ENCODE results near the gene PDZD2.
"Not testable (repeated sequence)": the region's sequence is repeated elsewhere in the genome, so short reads cannot be mapped to it uniquely, and the experiment has no call there.

The PDZD2 gene

GRCh38 chr5:31966936-31967335 is 328.0 kb downstream of the PDZD2 start:
- no peak overlapping the region for H2BK120ac ChIP-seq (ENCODE audit: insufficient read depth, low read length, poor library complexity)

GRCh38 chr5:31967461-31967860 is 328.5 kb downstream of the PDZD2 start:
- no peak overlapping the region for H3K4ac ChIP-seq (ENCODE audit: low read depth, low read length)
- no peak overlapping the region for H3K23ac ChIP-seq (ENCODE audit: low read length)
- H3K9me3 ChIP-seq (ENCODE audit: insufficient read depth, low read depth, low read length), result no peaks in the 10 kb centered on the region
- no peak overlapping the region for H4K91ac ChIP-seq (ENCODE audit: low read depth, low read length)
- no peak overlapping the region for H3K18ac ChIP-seq (ENCODE audit: low read length)
- no peak overlapping the region for H4K12ac ChIP-seq (ENCODE audit: low read depth, low read length)
- H2BK12ac ChIP-seq (ENCODE audit: low read length), result no peak overlapping the region
- H3K27ac ChIP-seq (ENCODE audit: low read depth, low read length), result no peak overlapping the region
- peak in 1 of 2 donors; percentile 28 for DNase-seq
- no peaks in the 10 kb centered on the region for H3K79me1 ChIP-seq (ENCODE audit: low read length)
- no peaks in the 10 kb centered on the region for H3K79me2 ChIP-seq (ENCODE audit: control insufficient read depth, insufficient read depth, low read length, poor library complexity)
- no CpG with 5 or more reads among the region's 3 CpGs for WGBS (ENCODE audit: extremely low coverage, insufficient coverage, insufficient read length)
- H2AFZ ChIP-seq (ENCODE audit: insufficient read depth, low read length, poor library complexity), result no peak overlapping the region
- H2BK5ac ChIP-seq (ENCODE audit: low read depth, low read length, poor library complexity), result no peak overlapping the region
- H2BK120ac ChIP-seq (ENCODE audit: insufficient read depth, low read length, poor library complexity), result no peak overlapping the region
- H3K14ac ChIP-seq (ENCODE audit: low read length), result no peak overlapping the region
- H3K27me3 ChIP-seq (ENCODE audit: insufficient read depth, low read length), result no peaks in the 10 kb centered on the region
- no peak overlapping the region for H3K4me3 ChIP-seq (ENCODE audit: low read depth, low read length)
- no peak overlapping the region for H4K8ac ChIP-seq (ENCODE audit: low read depth, low read length)
- H3K4me1 ChIP-seq (ENCODE audit: control insufficient read depth in 1 of 2, insufficient read depth in 2 of 2, low read length in 2 of 2), result peaks cover 7 to 13% of the 10 kb centered on the region in 2 experiments
- no peaks in the 10 kb centered on the region for H3K36me3 ChIP-seq (ENCODE audit: control insufficient read depth in 1 of 2, insufficient read depth in 2 of 2, low read length in 2 of 2)
- no peak overlapping the region for H3K9ac ChIP-seq (ENCODE audit: low read length)
- no peak overlapping the region for H3K4me2 ChIP-seq (ENCODE audit: low read length)
- no peak overlapping the region for H2AK5ac ChIP-seq (ENCODE audit: low read length)

More at GRCh38 chr5:31966936-31967335, 328.0 kb downstream of the PDZD2 start:
- no peak overlapping the region for H3K23ac ChIP-seq (ENCODE audit: low read length)
- H2AFZ ChIP-seq (ENCODE audit: insufficient read depth, low read length, poor library complexity), result no peak overlapping the region
- no peak overlapping the region for H3K18ac ChIP-seq (ENCODE audit: low read length)
- H3K9ac ChIP-seq (ENCODE audit: low read length), result no peak overlapping the region
- H3K27me3 ChIP-seq (ENCODE audit: insufficient read depth, low read length), result no peaks in the 10 kb centered on the region
- H3K4ac ChIP-seq (ENCODE audit: low read depth, low read length), result no peak overlapping the region
- H2BK5ac ChIP-seq (ENCODE audit: low read depth, low read length, poor library complexity), result no peak overlapping the region
- no peak overlapping the region for H3K4me2 ChIP-seq (ENCODE audit: low read length)
- no peaks in the 10 kb centered on the region for H3K79me2 ChIP-seq (ENCODE audit: control insufficient read depth, insufficient read depth, low read length, poor library complexity)
- H3K79me1 ChIP-seq (ENCODE audit: low read length), result no peaks in the 10 kb centered on the region
- H4K91ac ChIP-seq (ENCODE audit: low read depth, low read length), result no peak overlapping the region
- H3K4me3 ChIP-seq (ENCODE audit: low read depth, low read length), result no peak overlapping the region
- no peak overlapping the region for H2AK5ac ChIP-seq (ENCODE audit: low read length)
- no peak overlapping the region for H3K27ac ChIP-seq (ENCODE audit: low read depth, low read length)
- peak in 1 of 2 donors; percentile 36 for DNase-seq
- H3K4me1 ChIP-seq (ENCODE audit: control insufficient read depth in 1 of 2, insufficient read depth in 2 of 2, low read length in 2 of 2), result peaks cover 9 to 16% of the 10 kb centered on the region in 2 experiments
- H3K9me3 ChIP-seq (ENCODE audit: insufficient read depth, low read depth, low read length), result no peaks in the 10 kb centered on the region
- WGBS (ENCODE audit: extremely low coverage, insufficient coverage, insufficient read length), result no CpG with 5 or more reads among the region's 5 CpGs
- no peaks in the 10 kb centered on the region for H3K36me3 ChIP-seq (ENCODE audit: control insufficient read depth in 1 of 2, insufficient read depth in 2 of 2, low read length in 2 of 2)
- H3K14ac ChIP-seq (ENCODE audit: low read length), result no peak overlapping the region
- H4K12ac ChIP-seq (ENCODE audit: low read depth, low read length), result no peak overlapping the region
- no peak overlapping the region for H2BK12ac ChIP-seq (ENCODE audit: low read length)
- no peak overlapping the region for H4K8ac ChIP-seq (ENCODE audit: low read depth, low read length)

DNA sequence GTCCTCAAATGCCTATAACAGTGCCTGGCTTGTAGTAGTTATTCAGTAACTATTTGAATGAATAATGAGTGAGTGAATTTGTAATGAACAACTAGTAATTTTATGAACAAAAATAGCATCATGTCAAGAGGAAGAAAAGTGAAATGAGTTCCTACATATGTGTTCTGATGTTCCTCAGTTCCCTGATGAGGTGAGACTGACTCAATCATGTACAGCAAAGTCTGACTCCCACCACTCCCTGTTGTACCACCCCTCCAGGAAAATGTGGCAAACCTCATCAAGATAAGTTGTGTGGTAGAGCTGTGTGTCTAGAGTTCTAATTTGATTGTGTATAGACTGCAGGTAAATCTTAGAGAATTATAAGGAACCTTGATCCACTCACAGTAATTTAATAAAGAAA is 333.6 kb downstream of the PDZD2 start:
- Histone ChIP-seq H3K79me1 (ENCODE audit: low read length) (no peaks in the 10 kb centered on the region), H3K4me3 (ENCODE audit: low read depth, low read length) (no peak overlapping the region), H4K8ac (ENCODE audit: low read depth, low read length) (no peak overlapping the region), H2BK12ac (ENCODE audit: low read length) (no peak overlapping the region), H3K4ac (ENCODE audit: low read depth, low read length) (no peak overlapping the region), H3K18ac (ENCODE audit: low read length) (no peak overlapping the region), H3K36me3 (ENCODE audit: control insufficient read depth in 1 of 2, insufficient read depth in 2 of 2, low read length in 2 of 2) (no peaks in the 10 kb centered on the region), H3K27ac (ENCODE audit: low read depth, low read length) (no peak overlapping the region), H3K9ac (ENCODE audit: low read length) (no peak overlapping the region), H3K9me3 (ENCODE audit: insufficient read depth, low read depth, low read length) (no peaks in the 10 kb centered on the region), H2BK120ac (ENCODE audit: insufficient read depth, low read length, poor library complexity) (no peak overlapping the region), H3K23ac (ENCODE audit: low read length) (no peak overlapping the region), H3K79me2 (ENCODE audit: control insufficient read depth, insufficient read depth, low read length, poor library complexity) (no peaks in the 10 kb centered on the region), H3K27me3 (ENCODE audit: insufficient read depth, low read length) (no peaks in the 10 kb centered on the region), H4K91ac (ENCODE audit: low read depth, low read length) (no peak overlapping the region), H2BK5ac (ENCODE audit: low read depth, low read length, poor library complexity) (no peak overlapping the region), H2AFZ (ENCODE audit: insufficient read depth, low read length, poor library complexity) (no peak overlapping the region), H2AK5ac (ENCODE audit: low read length) (no peak overlapping the region), H3K4me2 (ENCODE audit: low read length) (no peak overlapping the region), H4K12ac (ENCODE audit: low read depth, low read length) (no peak overlapping the region), H3K4me1 (ENCODE audit: control insufficient read depth in 1 of 2, insufficient read depth in 2 of 2, low read length in 2 of 2) (no peaks in the 10 kb centered on the region), H3K14ac (ENCODE audit: low read length) (no peak overlapping the region)
- no peak for DNase-seq

GRCh38 chr5:31975189-31975612 is 336.3 kb downstream of the PDZD2 start:
- not testable (repeated sequence) for H3K4me1 ChIP-seq (ENCODE audit: control insufficient read depth in 1 of 2, insufficient read depth in 2 of 2, low read length in 2 of 2); H3K14ac ChIP-seq (ENCODE audit: low read length); H3K9me3 ChIP-seq (ENCODE audit: insufficient read depth, low read depth, low read length); H2BK120ac ChIP-seq (ENCODE audit: insufficient read depth, low read length, poor library complexity); H3K27ac ChIP-seq (ENCODE audit: low read depth, low read length); H4K8ac ChIP-seq (ENCODE audit: low read depth, low read length); H4K12ac ChIP-seq (ENCODE audit: low read depth, low read length); H3K4me2 ChIP-seq (ENCODE audit: low read length); H3K79me2 ChIP-seq (ENCODE audit: control insufficient read depth, insufficient read depth, low read length, poor library complexity); H3K4ac ChIP-seq (ENCODE audit: low read depth, low read length); H3K27me3 ChIP-seq (ENCODE audit: insufficient read depth, low read length); H3K9ac ChIP-seq (ENCODE audit: low read length); H3K23ac ChIP-seq (ENCODE audit: low read length); H3K79me1 ChIP-seq (ENCODE audit: low read length); H2AK5ac ChIP-seq (ENCODE audit: low read length); DNase-seq; H2BK12ac ChIP-seq (ENCODE audit: low read length); H2BK5ac ChIP-seq (ENCODE audit: low read depth, low read length, poor library complexity); H3K18ac ChIP-seq (ENCODE audit: low read length); H2AFZ ChIP-seq (ENCODE audit: insufficient read depth, low read length, poor library complexity); H3K36me3 ChIP-seq (ENCODE audit: control insufficient read depth in 1 of 2, insufficient read depth in 2 of 2, low read length in 2 of 2); H3K4me3 ChIP-seq (ENCODE audit: low read depth, low read length); H4K91ac ChIP-seq (ENCODE audit: low read depth, low read length)
- WGBS (ENCODE audit: extremely low coverage, insufficient coverage, insufficient read length), result no CpG with 5 or more reads among the region's 5 CpGs
